DND-41 (cell line): Measurements from ENCODE around the gene LRRN2.
A peak's percentile ranks its signal among the peaks of the same experiment; 100 is the strongest.

Experiments used
- ATAC-seq: fragments of 200-7000 bp; cut with Tn5 transposase; 3 replicates; pipeline ENCODE4 v1.9.1; 2021; ENCODE audit warnings: low read depth; ENCODE audit not compliant: insufficient read depth
- DNase-seq: peaks from one replicate; pipeline ENCODE4 v3.0.0-alpha.2; 2020
- H2AFZ ChIP-seq: 2 replicates; pipeline ENCODE4 v1.6.0; 2012; ENCODE audit warnings: low read depth, low read length
- H3K27ac ChIP-seq: 2 replicates; pipeline ENCODE4 v1.5.1; 2012; ENCODE audit warnings: low read length, inconsistent platforms
- H3K27me3 ChIP-seq: fragments of 200-600 bp; sonication (generic); 2 replicates; pipeline ENCODE4 v1.6.0; 2012; ENCODE audit warnings: low read length, mild to moderate bottlenecking, inconsistent platforms; ENCODE audit not compliant: insufficient read depth, poor library complexity
- H3K36me3 ChIP-seq: 2 replicates; pipeline ENCODE4 v1.5.1; 2012; ENCODE audit warnings: low read length, inconsistent platforms; ENCODE audit not compliant: insufficient read depth
- H3K4me1 ChIP-seq: 2 replicates; pipeline ENCODE4 v1.5.1; 2012; ENCODE audit warnings: mild to moderate bottlenecking, low read length; ENCODE audit not compliant: insufficient read depth
- H3K4me2 ChIP-seq: 2 replicates; pipeline ENCODE4 v1.6.0; 2012; ENCODE audit warnings: mild to moderate bottlenecking, moderate library complexity, low read length, inconsistent platforms; ENCODE audit not compliant: insufficient read depth
- H3K4me3 ChIP-seq, 2 experiments: fragments of 200-600 bp in 1 of 2; shearing (Covaris generic) in 1 of 2; 2 replicates each; pipeline ENCODE4 v1.5.1; 2012 to 2016; ENCODE audit warnings: inconsistent platforms in 2 of 2, low read length in 2 of 2, mild to moderate bottlenecking in 2 of 2, low read depth in 1 of 2, moderate library complexity in 1 of 2
- H3K79me2 ChIP-seq: 2 replicates; pipeline ENCODE4 v1.6.0; 2012; ENCODE audit warnings: low read length, inconsistent platforms; ENCODE audit not compliant: insufficient read depth
- H3K9ac ChIP-seq: 2 replicates; pipeline ENCODE4 v1.6.0; 2012; ENCODE audit warnings: low read depth, mild to moderate bottlenecking, inconsistent platforms, low read length, moderate library complexity
- H3K9me3 ChIP-seq: 2 replicates; pipeline ENCODE4 v1.5.1; 2012; ENCODE audit warnings: low read length, moderate library complexity, mild to moderate bottlenecking, inconsistent platforms; ENCODE audit not compliant: insufficient read depth, severe bottlenecking
- H4K20me1 ChIP-seq: 2 replicates; pipeline ENCODE4 v1.6.0; 2012; ENCODE audit warnings: low read length; ENCODE audit not compliant: insufficient read depth
- CTCF ChIP-seq: IDR thresholded peaks from 2 replicates; pipeline ENCODE4 v1.5.1; 2012; ENCODE audit warnings: borderline replicate concordance, low read length, moderate library complexity, mild to moderate bottlenecking; ENCODE audit not compliant: poor library complexity, severe bottlenecking; ENCODE audit errors: extremely low read depth
- EZH2 ChIP-seq: IDR thresholded peaks from 3 replicates; pipeline ENCODE4 v1.6.1; 2012; ENCODE audit warnings: borderline replicate concordance, low read depth, mild to moderate bottlenecking, moderate library complexity, low read length, inconsistent platforms; ENCODE audit not compliant: severe bottlenecking

The LRRN2 gene

GRCh38 chr1:204652497-204652896 is 33.0 kb downstream of the LRRN2 start:
- Histone ChIP-seq H3K27ac (no peak overlapping the region), H3K79me2 (no peaks in the 10 kb centered on the region), H3K4me1 (no peaks in the 10 kb centered on the region; the same call in 1 of the 2 replicates), H3K9me3 (no peaks in the 10 kb centered on the region), H2AFZ (no peak overlapping the region), H3K4me3 (no peak overlapping the region), H3K4me2 (no peak overlapping the region), H3K9ac (no peak overlapping the region), H4K20me1 (no peaks in the 10 kb centered on the region), H3K27me3 (peaks cover 33% of the 10 kb centered on the region), H3K36me3 (no peaks in the 10 kb centered on the region)
- DNase-seq = no peak
- TF ChIP-seq CTCF = no peak
- TF ChIP-seq EZH2 = peak; percentile 32
- ATAC-seq = no peak

GRCh38 chr1:204651843-204652421 is 33.6 kb downstream of the LRRN2 start:
- ATAC-seq = 0 out of 3 replicates have a peak, but pooled peaks have one; percentile 33
- no peak overlapping the region for H3K4me2 ChIP-seq
- peak; percentile 12 for DNase-seq
- no peaks in the 10 kb centered on the region for H3K36me3 ChIP-seq
- no peaks in the 10 kb centered on the region for H4K20me1 ChIP-seq
- H3K9ac ChIP-seq = no peak overlapping the region
- no peaks in the 10 kb centered on the region; the same call in 1 of the 2 replicates for H3K4me1 ChIP-seq
- TF ChIP-seq CTCF (no peak), EZH2 (no peak)
- no peak overlapping the region for H2AFZ ChIP-seq
- H3K9me3 ChIP-seq = no peaks in the 10 kb centered on the region
- peaks cover 33% of the 10 kb centered on the region for H3K27me3 ChIP-seq
- H3K79me2 ChIP-seq = no peaks in the 10 kb centered on the region
- no peak overlapping the region for H3K4me3 ChIP-seq
- H3K27ac ChIP-seq = no peak overlapping the region

GRCh38 chr1:204650911-204651570 is 34.5 kb downstream of the LRRN2 start:
- TF ChIP-seq CTCF (no peak), EZH2 (no peak)
- H3K27me3 ChIP-seq = peaks cover 33% of the 10 kb centered on the region
- no peak overlapping the region for H3K27ac ChIP-seq
- DNase-seq = no peak
- H3K36me3 ChIP-seq = no peaks in the 10 kb centered on the region
- no peak overlapping the region for H3K4me3 ChIP-seq
- no peaks in the 10 kb centered on the region for H3K79me2 ChIP-seq
- no peak overlapping the region for H3K9ac ChIP-seq
- H4K20me1 ChIP-seq = no peaks in the 10 kb centered on the region
- no peak overlapping the region for H3K4me2 ChIP-seq
- ATAC-seq = no peak
- no peak overlapping the region for H2AFZ ChIP-seq
- H3K4me1 ChIP-seq = no peaks in the 10 kb centered on the region; the same call in 1 of the 2 replicates
- no peaks in the 10 kb centered on the region for H3K9me3 ChIP-seq
